ENCODE measurements around the gene CHKA. TPM values are rescaled to one million over a fixed set of nuclear protein-coding genes. Genes with fewer than 3 reads are reported as not detected.

CHKA gene
- total and polyA plus RNA-seq, 8 donors, result 20.9 to 227 (median 101) TPM

GRCh38 chr11:68149417-68149816 lies 28.2 kb upstream of the CHKA start:
- Histone ChIP-seq H3K36me3 (peaks cover 0 to 1% (median 0%) of the 10 kb centered on the region in 4 donors), H3K9me3 (no peaks in the 10 kb centered on the region), H3K27ac (peak overlapping the region; percentile 63 to 95 (median 87)), H3K4me1 (peaks cover 34 to 94% (median 63%) of the 10 kb centered on the region in 4 donors), H3K4me3 (no peak overlapping the region), H3K27me3 (no peaks in the 10 kb centered on the region)
- intact Hi-C loops (cut with DNase I; ENCODE audit: low total_unique reads), result no loop called here
- DNase-seq, result no peak
- 64 to 88% (median 78%) methylated on average over 6 of the region's 6 CpGs for WGBS, 5 donors
- TF ChIP-seq POLR2A (IDR thresholded peaks at IDR 0.05) (no peak), POLR2AphosphoS5 (IDR thresholded peaks at IDR 0.05) (no peak), CTCF (IDR thresholded peaks at IDR 0.05) (no peak), EP300 (IDR thresholded peaks at IDR 0.05) (no peak)

GRCh38 chr11:68148879-68149278 lies 27.7 kb upstream of the CHKA start:
- Histone ChIP-seq H3K9me3 (no peaks in the 10 kb centered on the region), H3K4me1 (peaks cover 34 to 92% (median 63%) of the 10 kb centered on the region in 4 donors), H3K36me3 (no peaks in the 10 kb centered on the region), H3K27ac (peak overlapping the region; percentile 63 to 96 (median 87)), H3K27me3 (no peaks in the 10 kb centered on the region), H3K4me3 (no peak overlapping the region)
- peak; percentile 49 to 54 for DNase-seq
- 57 to 79% (median 69%) methylated on average over 7 of the region's 7 CpGs for WGBS, 5 donors
- intact Hi-C loops (cut with DNase I; ENCODE audit: low total_unique reads), result no loop called here
- TF ChIP-seq POLR2AphosphoS5 (IDR thresholded peaks at IDR 0.05) (peak in 1 of 3 donors; percentile 22), POLR2A (IDR thresholded peaks at IDR 0.05) (no peak)

- intact Hi-C loops (cut with DNase I; ENCODE audit: low total_unique reads), result no loop called here
Measured at GRCh38 chr11:68148071-68148805, 27.1 kb upstream of the CHKA start.

GRCh38 chr11:68146704-68147474 lies 25.7 kb upstream of the CHKA start:
- H3K27ac ChIP-seq, result peak overlapping the region; percentile 85 to 96 (median 87)
- peaks cover 45 to 89% (median 71%) of the 10 kb centered on the region in 4 donors for H3K4me1 ChIP-seq
- peak in 2 of 3 donors; percentile 93 to 98 for TF ChIP-seq POLR2AphosphoS5 (IDR thresholded peaks at IDR 0.05)
- peak in 1 of 4 donors; percentile 25 for TF ChIP-seq POLR2A (IDR thresholded peaks at IDR 0.05)
- TF ChIP-seq EP300 (IDR thresholded peaks at IDR 0.05), result no peak
- no peak for TF ChIP-seq CTCF (IDR thresholded peaks at IDR 0.05)
- 25 to 45% (median 36%) methylated on average over 4 to 13 of the region's 13 CpGs for WGBS, 5 donors
- intact Hi-C loops (cut with DNase I; ENCODE audit: low total_unique reads), result no loop called here
- no peaks in the 10 kb centered on the region for H3K27me3 ChIP-seq
- H3K4me3 ChIP-seq, result no peak overlapping the region
- H3K36me3 ChIP-seq, result no peaks in the 10 kb centered on the region
- peak; percentile 85 to 95 for DNase-seq
- H3K9me3 ChIP-seq, result no peaks in the 10 kb centered on the region

More at GRCh38 chr11:68148071-68148805, 27.1 kb upstream of the CHKA start:
- Histone ChIP-seq H3K4me3 (no peak overlapping the region), H3K27me3 (no peaks in the 10 kb centered on the region), H3K9me3 (no peaks in the 10 kb centered on the region), H3K36me3 (no peaks in the 10 kb centered on the region), H3K27ac (peak overlapping the region; percentile 63 to 96 (median 87)), H3K4me1 (peaks cover 34 to 89% (median 60%) of the 10 kb centered on the region in 4 donors)
- TF ChIP-seq POLR2AphosphoS5 (IDR thresholded peaks at IDR 0.05) (no peak), POLR2A (IDR thresholded peaks at IDR 0.05) (no peak), CTCF (IDR thresholded peaks at IDR 0.05) (no peak), EP300 (IDR thresholded peaks at IDR 0.05) (no peak)
- no peak for DNase-seq
- WGBS, 5 donors, result 72 to 78% (median 76%) methylated on average over 17 to 18 of the region's 18 CpGs

Measured in stomach (tissue), 9 donors.